Skeletal muscle satellite cell (primary cell): ENCODE measurements around the gene TCL1A. TPM values are rescaled to one million over a fixed set of nuclear protein-coding genes. Genes with fewer than 3 reads are reported as not detected.

ENCODE experiments used
- small RNA-seq: library from RNA; depleted of rRNA; stranded (forward); fragments of <200 nt; gene quantifications from one replicate; pipeline ENCODE3, GENCODE V24; 2012

TCL1A gene

Small RNAs within 50 kb of the gene (small RNA-seq; reads per million reads assigned to genes)
- gene RF02193, result not detected
